DND-41 (cell line): Measurements from ENCODE around the gene CEP164.

Source experiments
- ATAC-seq: fragments of 200-7000 bp; cut with Tn5 transposase; 3 replicates; pipeline ENCODE4 v1.9.1; 2021; ENCODE audit warnings: low read depth; ENCODE audit not compliant: insufficient read depth
- DNase-seq: peaks from one replicate; pipeline ENCODE4 v3.0.0-alpha.2; 2020
- H2AFZ ChIP-seq: 2 replicates; pipeline ENCODE4 v1.6.0; 2012; ENCODE audit warnings: low read depth, low read length
- H3K27ac ChIP-seq: 2 replicates; pipeline ENCODE4 v1.5.1; 2012; ENCODE audit warnings: low read length, inconsistent platforms
- H3K27me3 ChIP-seq: fragments of 200-600 bp; sonication (generic); 2 replicates; pipeline ENCODE4 v1.6.0; 2012; ENCODE audit warnings: low read length, mild to moderate bottlenecking, inconsistent platforms; ENCODE audit not compliant: insufficient read depth, poor library complexity
- H3K36me3 ChIP-seq: 2 replicates; pipeline ENCODE4 v1.5.1; 2012; ENCODE audit warnings: low read length, inconsistent platforms; ENCODE audit not compliant: insufficient read depth
- H3K4me1 ChIP-seq: 2 replicates; pipeline ENCODE4 v1.5.1; 2012; ENCODE audit warnings: mild to moderate bottlenecking, low read length; ENCODE audit not compliant: insufficient read depth
- H3K4me2 ChIP-seq: 2 replicates; pipeline ENCODE4 v1.6.0; 2012; ENCODE audit warnings: mild to moderate bottlenecking, moderate library complexity, low read length, inconsistent platforms; ENCODE audit not compliant: insufficient read depth
- H3K4me3 ChIP-seq, 2 experiments: fragments of 200-600 bp in 1 of 2; shearing (Covaris generic) in 1 of 2; 2 replicates each; pipeline ENCODE4 v1.5.1; 2012 to 2016; ENCODE audit warnings: inconsistent platforms in 2 of 2, low read length in 2 of 2, mild to moderate bottlenecking in 2 of 2, low read depth in 1 of 2, moderate library complexity in 1 of 2
- H3K79me2 ChIP-seq: 2 replicates; pipeline ENCODE4 v1.6.0; 2012; ENCODE audit warnings: low read length, inconsistent platforms; ENCODE audit not compliant: insufficient read depth
- H3K9ac ChIP-seq: 2 replicates; pipeline ENCODE4 v1.6.0; 2012; ENCODE audit warnings: low read depth, mild to moderate bottlenecking, inconsistent platforms, low read length, moderate library complexity
- H3K9me3 ChIP-seq: 2 replicates; pipeline ENCODE4 v1.5.1; 2012; ENCODE audit warnings: low read length, moderate library complexity, mild to moderate bottlenecking, inconsistent platforms; ENCODE audit not compliant: insufficient read depth, severe bottlenecking
- H4K20me1 ChIP-seq: 2 replicates; pipeline ENCODE4 v1.6.0; 2012; ENCODE audit warnings: low read length; ENCODE audit not compliant: insufficient read depth
- CTCF ChIP-seq: IDR thresholded peaks from 2 replicates; pipeline ENCODE4 v1.5.1; 2012; ENCODE audit warnings: borderline replicate concordance, low read length, moderate library complexity, mild to moderate bottlenecking; ENCODE audit not compliant: poor library complexity, severe bottlenecking; ENCODE audit errors: extremely low read depth
- EZH2 ChIP-seq: IDR thresholded peaks from 3 replicates; pipeline ENCODE4 v1.6.1; 2012; ENCODE audit warnings: borderline replicate concordance, low read depth, mild to moderate bottlenecking, moderate library complexity, low read length, inconsistent platforms; ENCODE audit not compliant: severe bottlenecking

The CEP164 gene

GRCh38 chr11:117378976-117379865, 51.6 kb downstream of the CEP164 start:
- H3K9ac ChIP-seq, result no peak overlapping the region

DNA sequence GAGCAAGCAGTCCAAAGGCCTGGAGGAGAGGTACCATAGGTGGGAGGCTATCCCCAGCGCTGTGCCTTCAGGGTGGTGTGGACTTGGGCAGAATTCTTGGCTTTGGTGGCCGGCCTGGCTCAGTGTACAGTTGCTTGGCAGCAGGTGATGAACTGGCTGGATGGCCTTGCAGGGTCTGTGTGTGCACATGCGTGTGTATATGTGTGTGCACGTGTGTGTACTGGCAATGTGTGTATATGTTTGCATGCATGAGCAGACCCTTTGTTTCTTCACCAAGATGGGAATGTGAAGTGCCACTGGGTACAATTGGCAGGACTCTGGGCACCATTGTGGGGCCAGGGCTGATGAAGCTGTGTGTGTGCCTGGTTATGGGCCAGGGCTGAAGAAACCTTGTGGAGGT, 53.0 kb downstream of the CEP164 start:
- peaks cover 23% of the 10 kb centered on the region for H3K36me3 ChIP-seq

More at GRCh38 chr11:117378976-117379865, 51.6 kb downstream of the CEP164 start:
- H2AFZ ChIP-seq, result no peak overlapping the region
- peaks cover 23% of the 10 kb centered on the region for H3K36me3 ChIP-seq
- no peak for DNase-seq
- no peak overlapping the region for H3K27ac ChIP-seq
- H3K4me1 ChIP-seq, result no peaks in the 10 kb centered on the region
- H3K27me3 ChIP-seq, result no peaks in the 10 kb centered on the region
- TF ChIP-seq CTCF (no peak), EZH2 (no peak)
- H3K4me3 ChIP-seq, result no peak overlapping the region
- H3K4me2 ChIP-seq, result no peak overlapping the region
- H3K79me2 ChIP-seq, result no peaks in the 10 kb centered on the region
- no peaks in the 10 kb centered on the region for H4K20me1 ChIP-seq
- H3K9me3 ChIP-seq, result no peaks in the 10 kb centered on the region
- ATAC-seq, result no peak

GRCh38 chr11:117381481-117382387, 54.1 kb downstream of the CEP164 start:
- H3K79me2 ChIP-seq, result no peaks in the 10 kb centered on the region
- H3K9me3 ChIP-seq, result no peaks in the 10 kb centered on the region
- no peak overlapping the region for H3K27ac ChIP-seq
- no peak overlapping the region for H3K4me3 ChIP-seq
- H3K27me3 ChIP-seq, result no peaks in the 10 kb centered on the region
- H2AFZ ChIP-seq, result no peak overlapping the region
- H3K36me3 ChIP-seq, result peaks cover 17% of the 10 kb centered on the region
- TF ChIP-seq EZH2 (no peak), CTCF (no peak)
- H3K4me1 ChIP-seq, result no peaks in the 10 kb centered on the region
- no peak overlapping the region for H3K9ac ChIP-seq
- H4K20me1 ChIP-seq, result no peaks in the 10 kb centered on the region
- H3K4me2 ChIP-seq, result no peak overlapping the region
- no peak for DNase-seq
- ATAC-seq, result no peak

More for the DNA sequence above, 53.0 kb downstream of the CEP164 start:
- TF ChIP-seq CTCF (no peak), EZH2 (no peak)
- H3K79me2 ChIP-seq, result no peaks in the 10 kb centered on the region
- no peak overlapping the region for H3K27ac ChIP-seq
- H3K9me3 ChIP-seq, result no peaks in the 10 kb centered on the region
- H3K4me2 ChIP-seq, result no peak overlapping the region
- no peak overlapping the region for H3K9ac ChIP-seq
- no peaks in the 10 kb centered on the region for H3K4me1 ChIP-seq
- DNase-seq (no peak), ATAC-seq (no peak)
- no peaks in the 10 kb centered on the region for H3K27me3 ChIP-seq
- H4K20me1 ChIP-seq, result no peaks in the 10 kb centered on the region
- H3K4me3 ChIP-seq, result no peak overlapping the region
- no peak overlapping the region for H2AFZ ChIP-seq
